ENCODE measurements around the gene NPHP1.

GRCh38 chr2:110211938-110212858, 7.4 kb upstream of the NPHP1 start, which contains the start of gene MTLN:
- peak; percentile 87 for TF ChIP-seq POLR2A (IDR thresholded peaks at IDR 0.05; ENCODE audit: low read length)
- TF ChIP-seq GATA1 (IDR thresholded peaks at IDR 0.05; ENCODE audit: low read depth, low read length), result no peak

All from erythroblast (primary cell).